HG03460 (cell line): Measurements from ENCODE around the gene PECR.
A peak's percentile ranks its signal among the peaks of the same experiment; 100 is the strongest.

Source experiments
- ATAC-seq: cut with Tn5 transposase; IDR thresholded peaks from one replicate; pipeline ENCODE4 v1.9.1; 2021; ENCODE audit not compliant: unreplicated experiment

PECR gene

GRCh38 chr2:216081487-216082116 is at the start of gene PECR, which contains the start of gene TMEM169:
Gene PECR (minus strand): TSS chr2:216081809. CDS start chr2:216081741, 68 bp downstream.
Gene TMEM169 (plus strand): TSS chr2:216081919. CDS start chr2:216095964, 14,045 bp downstream.
- ATAC-seq = peak; percentile 87

DNA sequence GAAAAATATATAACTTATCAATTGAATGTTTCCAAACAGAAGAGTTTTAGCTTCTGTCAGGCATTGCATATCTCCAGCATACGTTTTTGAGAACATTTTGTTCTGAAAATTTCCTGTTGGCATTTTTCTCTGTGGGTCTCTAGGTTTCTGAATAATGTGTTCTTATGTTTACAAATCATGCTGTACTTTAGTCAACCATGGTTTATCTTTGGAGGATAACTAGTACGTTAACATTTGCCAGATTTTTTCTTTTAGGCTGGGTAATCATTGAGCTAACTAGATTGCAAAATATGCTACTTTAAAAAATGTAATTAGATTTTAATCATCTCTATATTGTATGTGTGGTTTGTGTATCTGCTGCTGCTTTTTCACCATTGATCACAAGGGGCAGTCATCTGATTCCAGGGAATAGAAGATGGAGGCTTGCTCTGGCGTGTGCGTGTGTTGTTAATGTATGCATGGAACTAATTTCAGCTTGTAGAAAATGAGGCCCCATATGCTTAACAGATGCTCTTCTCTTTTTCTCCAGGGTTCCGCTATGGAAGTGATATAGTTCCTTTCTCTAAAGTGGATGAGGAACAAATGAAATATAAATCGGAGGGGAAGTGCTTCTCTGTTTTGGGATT is 48.9 kb upstream of the PECR start:
- ATAC-seq = no peak

DNA sequence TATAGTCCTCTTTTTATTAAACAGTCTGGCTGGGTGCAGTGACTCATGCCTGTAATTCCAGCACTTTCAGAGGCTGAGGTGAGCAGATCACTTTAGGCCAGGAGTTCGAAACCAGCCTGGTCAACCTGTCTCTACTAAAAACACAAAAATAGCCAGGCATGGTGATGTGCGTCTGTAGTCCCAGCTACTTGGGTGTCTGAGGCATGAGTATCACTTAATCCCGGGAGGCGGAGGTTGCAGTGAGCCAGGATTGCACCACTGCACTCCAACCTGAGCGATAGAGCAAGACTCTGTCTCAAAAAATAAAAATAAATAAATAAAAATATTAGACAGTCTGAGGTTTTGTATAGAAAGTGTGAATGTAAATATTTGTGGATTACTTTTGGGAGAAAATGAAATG is 45.3 kb upstream of the PECR start:
- ATAC-seq = no peak

DNA sequence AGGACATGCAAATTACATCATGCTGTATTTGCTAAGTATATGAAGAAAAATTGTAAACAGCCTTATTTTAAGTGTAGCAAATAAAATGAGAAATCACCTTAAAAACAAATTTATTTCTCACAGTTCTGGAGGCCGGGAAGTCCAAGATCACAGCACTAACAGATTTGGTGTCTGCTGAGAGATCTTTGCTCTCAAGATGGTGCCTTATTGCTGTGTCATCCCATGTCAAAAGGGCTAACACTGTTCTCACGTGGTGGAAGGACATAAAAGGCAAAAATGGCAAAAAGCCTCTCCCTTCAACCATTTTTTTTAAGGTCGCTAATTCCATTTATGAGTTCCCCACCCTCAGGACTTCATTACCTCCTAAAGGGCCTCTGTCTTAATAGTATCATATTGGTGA is 39.6 kb upstream of the PECR start:
- no peak for ATAC-seq

GRCh38 chr2:216119986-216120385 is 38.4 kb upstream of the PECR start:
- ATAC-seq = no peak

DNA sequence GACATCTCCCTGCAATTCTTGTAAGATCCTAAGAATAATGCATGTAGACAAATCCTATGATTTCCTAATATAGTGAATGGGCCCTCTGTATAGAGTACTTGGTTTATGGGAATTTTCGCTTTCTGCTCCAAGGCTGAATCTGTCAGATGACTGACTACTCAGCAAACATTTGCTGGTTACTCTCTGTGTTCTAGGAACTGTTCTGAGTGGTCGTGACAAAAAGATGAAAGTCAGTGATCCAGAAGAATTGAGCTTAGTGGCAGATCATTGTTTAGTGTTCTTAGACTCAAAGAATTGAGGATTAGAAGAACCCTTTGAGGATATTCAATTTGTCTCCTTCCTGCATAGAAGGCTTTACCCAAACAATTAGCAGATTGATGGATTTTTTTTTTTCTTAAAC is 37.5 kb upstream of the PECR start:
- ATAC-seq = no peak

DNA sequence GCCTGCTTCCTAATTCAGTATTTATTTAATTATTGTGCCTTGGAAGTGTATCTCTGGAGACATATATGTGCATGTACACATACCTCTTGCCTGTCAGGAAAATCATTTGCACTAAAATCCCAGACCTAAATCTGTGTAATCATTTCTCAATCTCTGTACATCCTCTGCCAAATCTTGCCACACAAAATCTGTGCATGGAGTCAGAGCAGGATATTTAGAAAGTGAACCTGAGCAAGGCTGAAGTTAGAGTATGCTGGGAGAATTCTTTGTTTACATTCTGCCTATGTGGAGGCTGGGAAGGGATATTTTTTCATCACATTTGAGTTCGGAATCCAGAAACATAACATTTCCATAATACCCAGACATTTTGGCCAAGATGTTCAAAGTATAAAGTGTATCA is 36.9 kb upstream of the PECR start:
- ATAC-seq = no peak

DNA sequence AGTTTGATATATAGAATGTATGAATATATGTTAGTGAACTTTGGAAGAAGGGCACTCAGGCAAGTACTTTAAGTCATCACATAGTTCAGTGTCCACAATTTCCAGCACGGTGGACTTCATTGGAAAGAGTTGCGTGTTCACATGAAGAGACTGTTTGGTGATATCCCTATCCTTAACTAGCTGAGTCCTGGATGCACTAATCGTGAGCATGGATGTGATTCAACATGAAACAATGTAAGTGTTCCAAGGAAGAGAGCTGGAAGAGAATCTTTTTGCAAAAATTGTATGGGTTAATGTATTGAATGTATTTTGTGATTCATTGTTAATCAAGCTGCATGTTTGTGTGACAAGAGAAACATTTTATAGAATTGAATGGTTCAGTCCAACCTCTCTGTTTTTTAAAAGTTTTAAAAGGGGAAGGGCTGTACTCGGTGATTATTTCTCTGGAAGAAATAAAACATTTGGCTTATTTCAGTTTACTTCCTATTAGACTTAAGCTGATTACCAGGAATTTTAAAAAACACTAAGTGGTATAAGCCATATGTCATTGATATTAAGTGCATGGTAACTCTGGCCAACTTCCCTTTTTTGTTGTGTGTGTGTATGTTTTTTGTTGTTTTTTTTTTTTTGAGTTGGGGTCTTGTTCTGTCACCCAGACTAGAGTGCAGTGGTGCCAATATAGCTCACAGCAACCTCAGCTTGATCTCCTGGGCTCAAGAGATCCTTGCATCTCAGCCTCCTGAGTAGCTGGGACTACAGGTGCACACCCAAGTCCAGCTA is 36.1 kb upstream of the PECR start:
- no peak for ATAC-seq

- ATAC-seq = no peak
Measured at GRCh38 chr2:216116418-216116817, 34.8 kb upstream of the PECR start.

GRCh38 chr2:216114714-216115531 is 33.3 kb upstream of the PECR start:
- ATAC-seq = peak; percentile 41

DNA sequence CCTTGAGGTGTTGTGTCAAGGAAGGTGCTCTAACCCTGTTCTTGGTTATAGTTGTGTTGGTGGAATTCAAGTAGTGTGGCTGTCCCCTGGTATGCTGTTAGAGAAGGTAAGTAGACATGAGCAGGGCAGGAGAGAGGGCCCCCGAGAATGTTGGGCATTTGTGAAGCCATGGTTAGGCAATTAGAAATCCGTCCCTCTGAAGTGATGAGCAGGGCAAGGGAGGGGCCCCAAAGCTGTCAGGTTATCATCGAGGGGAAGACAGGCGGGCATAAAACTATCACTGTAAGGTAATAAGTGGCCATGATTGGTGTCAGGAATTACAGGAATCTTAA is 32.7 kb upstream of the PECR start:
- no peak for ATAC-seq

- peak; percentile 69 for ATAC-seq
Measured at GRCh38 chr2:216113572-216113971, 32.0 kb upstream of the PECR start.

- no peak for ATAC-seq
Measured at GRCh38 chr2:216112926-216113325, 31.3 kb upstream of the PECR start.

DNA sequence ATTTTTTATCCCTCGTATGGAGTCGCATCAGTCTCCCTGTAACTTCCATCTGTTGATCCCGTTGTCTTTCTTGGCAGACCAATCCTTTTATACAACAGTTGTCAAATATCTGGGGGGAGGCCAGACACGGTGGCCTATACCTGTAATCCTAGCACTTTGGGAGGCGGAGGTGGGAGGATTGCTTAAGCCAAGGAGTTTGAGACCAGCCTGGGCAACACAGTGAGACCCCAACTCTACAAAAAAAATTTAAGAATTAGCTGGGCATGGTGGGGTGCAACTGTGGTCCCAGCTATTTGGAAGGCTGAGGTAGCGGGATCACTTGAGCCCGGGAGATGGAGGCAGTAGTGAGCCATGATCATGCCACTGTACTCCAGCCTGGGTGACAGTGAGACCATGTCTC is 29.5 kb upstream of the PECR start:
- ATAC-seq = no peak

DNA sequence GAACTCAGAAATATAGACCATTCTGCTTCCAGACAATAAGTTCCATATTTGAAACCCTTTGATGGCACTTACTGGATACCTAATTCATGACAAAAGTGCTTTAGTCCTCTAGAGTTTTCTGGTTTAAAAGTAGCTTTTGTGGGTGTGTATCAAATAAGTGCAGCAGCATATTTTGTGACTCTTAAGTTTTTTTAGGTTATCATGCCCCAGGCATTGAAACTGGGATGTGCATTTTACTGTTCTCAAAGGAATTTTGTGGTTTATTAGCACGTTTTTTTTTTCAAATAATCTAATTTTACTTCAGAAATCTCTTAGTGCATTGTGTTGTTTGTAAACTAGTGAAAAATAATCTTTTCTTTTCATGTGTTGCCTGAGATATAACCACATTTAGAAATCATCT is 29.0 kb upstream of the PECR start:
- ATAC-seq = no peak

GRCh38 chr2:216109962-216110614 is 28.5 kb upstream of the PECR start:
- ATAC-seq = no peak

DNA sequence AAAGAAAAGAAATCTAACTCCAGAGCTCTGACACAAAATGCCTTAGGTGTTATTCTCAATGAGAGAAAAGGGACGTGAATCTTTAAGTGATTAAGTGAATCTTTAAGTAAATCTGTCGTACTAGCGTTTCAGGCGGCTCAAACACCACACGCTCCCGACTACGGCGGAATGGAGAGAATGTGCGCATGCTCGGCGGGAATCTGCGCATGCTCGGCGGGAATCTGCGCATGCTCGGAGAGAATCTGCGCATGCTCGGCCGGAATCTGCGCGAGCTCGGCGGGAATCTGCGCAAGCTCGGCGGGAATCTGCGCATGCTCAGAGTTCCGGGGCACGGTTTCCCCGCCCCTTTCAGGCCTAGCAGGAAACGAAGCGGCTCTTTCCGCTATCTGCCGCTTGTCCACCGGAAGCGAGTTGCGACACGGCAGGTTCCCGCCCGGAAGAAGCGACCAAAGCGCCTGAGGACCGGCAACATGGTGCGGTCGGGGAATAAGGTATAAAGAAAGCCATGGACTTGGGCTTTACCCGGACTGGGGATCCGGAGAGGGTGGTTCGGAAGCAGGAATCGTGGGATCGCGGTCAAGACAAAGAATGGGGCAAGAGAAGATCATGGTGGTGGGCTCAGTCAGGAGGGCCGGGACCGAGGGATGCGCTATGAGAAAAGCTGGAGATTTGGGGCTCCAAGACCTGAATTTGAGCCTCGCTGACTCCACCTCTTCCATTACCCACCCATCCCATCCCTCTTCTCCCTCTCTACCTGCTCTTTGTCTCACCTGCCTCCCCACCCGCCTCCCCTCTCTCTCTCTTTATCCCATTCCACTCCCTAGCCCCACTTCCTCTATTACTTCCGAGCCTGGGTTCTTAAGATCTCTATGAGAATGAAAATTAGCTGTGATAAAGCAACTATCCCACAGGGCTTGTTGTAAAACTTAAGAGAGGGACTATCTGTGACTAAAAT is 27.6 kb upstream of the PECR start, which contains the start of gene XRCC5:
TSS of gene XRCC5 (plus strand) at position 382 of the 955 bp plus-strand sequence. CDS start at position 471, 89 bp downstream.
- peak; percentile 53 for ATAC-seq

GRCh38 chr2:216108310-216108966 is 26.8 kb upstream of the PECR start:
- no peak for ATAC-seq

GRCh38 chr2:216107760-216108159 is 26.2 kb upstream of the PECR start:
- ATAC-seq = no peak
